Smooth muscle cell of the brain vasculature (primary cell): ENCODE results near the gene OBP2B.

Experiments used
- DNase-seq: peaks from one replicate; pipeline ENCODE4 v3.0.0-alpha.2; 2012; ENCODE audit warnings: low read depth, low spot score

Gene OBP2B

GRCh38 chr9:133169102-133169501 is 39.9 kb downstream of the OBP2B start:
- DNase-seq, result no peak

- no peak for DNase-seq
These were observed 40.6 kb downstream of the OBP2B start for GRCh38 chr9:133168432-133168831.

- no peak for DNase-seq
These were observed 41.3 kb downstream of the OBP2B start for GRCh38 chr9:133167769-133168168.

- no peak for DNase-seq
These were observed 41.8 kb downstream of the OBP2B start for GRCh38 chr9:133167096-133167730.

GRCh38 chr9:133166392-133166791 is 42.7 kb downstream of the OBP2B start:
- DNase-seq, result no peak

GRCh38 chr9:133165452-133165730 is 43.7 kb downstream of the OBP2B start:
- no peak for DNase-seq

GRCh38 chr9:133164191-133164590 is 44.9 kb downstream of the OBP2B start:
- DNase-seq, result no peak

GRCh38 chr9:133163504-133164172 is 45.4 kb downstream of the OBP2B start, which contains the start of gene GBGT1:
GBGT1 (minus strand) TSS chr9:133163914; CDS start chr9:133162412, 1,502 bp downstream.
- no peak for DNase-seq

GRCh38 chr9:133162861-133163503 is 46.1 kb downstream of the OBP2B start:
- no peak for DNase-seq

GRCh38 chr9:133161547-133161950 is 47.5 kb downstream of the OBP2B start:
- no peak for DNase-seq

- no peak for DNase-seq
These were observed 48.1 kb downstream of the OBP2B start for GRCh38 chr9:133160742-133161546.

- no peak for DNase-seq
These were observed 50.4 kb downstream of the OBP2B start for GRCh38 chr9:133158695-133159094.
